Measurements from ENCODE around the gene SLC25A26.

Gene SLC25A26

DNA sequence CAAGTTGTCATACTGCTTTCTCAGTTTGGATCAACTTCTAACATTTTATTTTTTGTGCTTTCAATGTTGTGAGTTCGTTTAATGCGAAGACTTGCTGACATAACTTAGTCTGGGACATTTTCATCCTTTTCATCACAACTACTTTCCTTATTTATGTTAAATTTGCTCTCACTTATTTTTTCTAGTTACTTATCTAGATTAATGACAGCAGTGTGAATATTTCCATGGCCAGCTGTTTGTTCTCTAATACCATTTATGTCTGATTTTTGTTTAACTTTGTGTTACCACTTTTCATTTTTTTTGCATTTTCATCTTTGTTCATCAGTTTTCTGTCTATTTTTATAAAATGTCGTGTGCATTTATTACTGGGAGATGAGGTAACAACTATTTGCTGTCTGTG is 6.2 kb downstream of the SLC25A26 start:
- no peak for DNase-seq (ENCODE audit: low read depth in 2 of 2)

DNA sequence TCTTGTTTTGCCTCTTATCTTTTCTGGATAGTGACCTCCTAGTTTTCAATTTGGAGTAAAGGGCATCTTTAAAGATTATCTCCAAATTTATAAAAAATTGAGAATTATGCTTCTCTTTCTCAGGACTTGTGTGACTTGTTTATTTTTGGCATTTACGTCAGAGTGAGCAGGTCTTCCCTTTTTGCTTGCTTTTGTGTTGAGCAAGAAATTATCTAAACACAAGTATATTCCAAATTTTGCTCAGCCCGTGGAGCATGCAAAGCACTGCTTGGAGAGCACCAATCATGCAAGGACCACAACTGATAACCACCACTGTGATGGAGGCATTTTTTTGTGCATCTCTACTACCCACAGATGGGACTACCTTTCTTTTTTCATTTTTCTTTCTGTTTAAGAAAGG is 7.1 kb downstream of the SLC25A26 start:
- no peak for DNase-seq (ENCODE audit: low read depth in 2 of 2)

DNA sequence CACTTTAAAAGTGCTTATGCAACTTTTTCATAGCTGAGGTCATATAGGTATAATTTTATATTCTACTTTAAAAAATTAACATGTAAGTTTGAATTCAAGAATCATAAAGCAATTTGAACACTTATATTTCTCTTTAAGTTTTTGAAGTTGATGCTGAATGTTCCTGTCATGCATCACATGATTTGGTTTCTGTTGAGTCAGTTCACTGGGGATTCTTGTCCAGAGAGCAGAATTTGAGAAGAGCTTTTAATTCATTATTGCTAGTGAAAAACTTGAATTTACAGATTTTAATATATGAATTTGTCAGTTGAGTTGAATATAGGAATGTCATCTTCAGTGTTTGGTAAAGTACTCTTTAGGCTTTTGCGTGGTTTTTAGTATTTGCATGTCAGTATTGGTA is 7.9 kb downstream of the SLC25A26 start:
- DNase-seq (ENCODE audit: low read depth in 2 of 2): no peak

DNA sequence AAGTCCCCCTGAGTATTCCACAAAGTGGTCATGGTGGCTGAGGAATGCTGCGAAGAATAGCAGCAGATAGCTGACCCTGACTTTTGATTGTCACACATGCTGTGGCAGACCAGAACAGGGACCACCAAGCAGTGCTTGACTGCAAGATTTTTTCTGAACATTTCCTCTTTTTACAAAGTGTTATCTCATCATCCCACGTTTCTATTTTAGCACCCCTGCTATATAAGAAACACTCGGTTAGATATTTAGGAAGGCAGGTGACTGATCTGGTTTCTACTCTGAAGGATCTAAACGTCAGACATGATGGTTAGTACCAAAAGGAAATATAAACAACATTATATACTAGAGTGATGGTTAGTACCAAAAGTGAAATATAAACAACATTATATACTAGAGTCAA is 9.1 kb downstream of the SLC25A26 start:
- no peak for DNase-seq (ENCODE audit: low read depth in 2 of 2)

DNA sequence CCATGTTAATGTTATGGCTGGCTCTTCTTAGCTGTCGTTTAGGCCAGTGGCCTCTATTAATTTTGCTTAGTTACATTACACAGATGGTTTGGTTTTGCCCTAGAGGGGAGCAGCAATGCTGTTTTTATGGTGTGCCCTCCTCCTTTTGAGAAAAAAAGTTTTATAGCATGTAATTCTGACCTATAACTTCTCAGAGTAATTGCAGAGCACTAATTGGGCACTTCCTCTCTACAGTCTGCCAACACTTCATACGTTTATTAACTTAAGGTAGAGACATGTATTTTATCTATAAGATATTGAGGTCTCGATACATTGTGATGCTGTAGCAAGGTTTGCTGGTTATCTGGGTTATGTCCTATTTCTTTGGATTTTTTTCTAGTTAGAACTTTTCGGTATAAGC is 12.2 kb downstream of the SLC25A26 start:
- DNase-seq (ENCODE audit: low read depth in 2 of 2): no peak

DNA sequence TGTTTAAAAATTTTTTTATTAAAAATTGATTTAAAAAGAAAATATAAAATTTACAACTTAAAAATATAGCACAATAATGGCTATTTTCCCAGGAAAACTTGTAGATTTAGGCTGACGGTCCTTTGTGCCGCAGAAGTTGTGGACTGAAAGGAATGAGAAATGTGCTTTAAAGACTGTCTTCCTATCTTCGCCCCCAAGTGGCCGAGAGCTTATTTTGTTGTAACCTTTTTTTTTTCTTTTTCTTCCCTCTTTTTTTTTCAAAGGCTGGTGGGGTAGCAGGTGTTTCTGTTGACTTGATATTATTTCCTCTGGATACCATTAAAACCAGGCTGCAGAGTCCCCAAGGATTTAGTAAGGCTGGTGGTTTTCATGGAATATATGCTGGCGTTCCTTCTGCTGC is 15.5 kb downstream of the SLC25A26 start:
- DNase-seq (ENCODE audit: low read depth in 2 of 2): no peak

DNA sequence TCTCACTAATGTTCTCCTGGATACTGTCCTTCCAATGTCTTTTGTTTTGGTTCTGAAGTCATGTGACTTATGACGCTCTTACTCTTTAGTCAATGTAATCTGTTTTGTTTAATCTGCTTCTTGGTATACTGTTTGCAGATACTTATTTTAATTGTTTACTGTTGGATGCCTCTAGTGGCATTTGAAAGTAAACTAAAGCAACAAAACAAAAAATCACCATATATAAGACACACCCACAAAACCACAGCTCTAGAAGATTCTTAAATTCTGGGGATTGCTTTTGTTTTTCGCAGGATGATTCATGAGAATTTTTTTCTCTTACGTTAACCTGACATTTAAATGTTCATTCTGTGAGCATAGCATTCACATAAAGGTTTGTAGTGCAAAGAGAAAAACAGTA is 16.8 kb downstream of the SLC25A26 start:
- DNase-seq (ENCODE audit: low read depth in 2 of 2): no peak

DNA sequence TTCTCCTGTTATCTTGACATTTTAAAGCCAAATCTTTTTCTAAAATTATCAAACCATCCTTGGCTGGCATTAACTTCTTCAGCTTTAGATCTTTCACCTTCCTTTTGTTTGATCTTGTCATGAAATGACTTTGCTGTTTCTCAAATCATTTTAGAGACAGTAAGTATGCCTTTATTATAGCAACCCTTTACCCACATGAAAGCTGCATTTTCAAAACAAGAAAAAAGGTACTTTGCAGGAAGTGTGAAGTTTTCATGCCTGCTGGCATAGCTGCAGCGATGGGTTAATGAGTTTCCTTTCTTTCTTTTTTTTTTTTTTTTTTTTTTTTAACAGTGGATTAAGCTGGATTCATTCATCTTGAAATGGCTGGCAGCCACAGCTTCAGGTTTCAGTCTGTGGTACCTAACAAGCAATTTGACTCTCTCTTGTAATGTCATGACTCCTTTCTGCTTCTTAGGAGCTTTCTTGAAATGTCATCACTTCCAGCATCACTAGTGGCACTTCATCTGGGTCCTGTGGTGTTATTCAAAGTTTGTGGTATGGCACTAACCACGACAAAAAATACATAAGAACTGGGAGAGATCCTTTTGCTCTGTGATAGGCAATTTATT is 18.8 kb downstream of the SLC25A26 start:
- DNase-seq (ENCODE audit: low read depth in 2 of 2): no peak

DNA sequence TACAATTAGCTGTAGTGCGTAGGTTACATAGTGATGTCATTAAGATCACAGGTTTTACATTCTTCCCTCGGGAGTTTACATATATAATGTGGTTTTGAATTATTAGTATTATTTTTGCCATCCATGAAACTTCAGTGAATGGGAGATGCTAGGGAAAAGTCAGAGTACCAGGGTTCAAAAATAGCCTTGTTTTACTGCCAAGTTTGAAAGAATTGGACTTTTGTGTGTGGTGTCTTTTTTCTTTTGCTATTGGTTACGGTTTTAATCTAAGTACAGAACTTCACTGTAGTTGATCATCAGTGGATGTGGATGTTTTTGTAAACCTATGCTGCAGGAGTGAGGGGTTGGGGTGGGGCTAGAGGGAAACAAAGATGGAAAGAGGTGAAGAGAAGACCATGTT is 20.7 kb downstream of the SLC25A26 start:
- DNase-seq (ENCODE audit: low read depth in 2 of 2): no peak

DNA sequence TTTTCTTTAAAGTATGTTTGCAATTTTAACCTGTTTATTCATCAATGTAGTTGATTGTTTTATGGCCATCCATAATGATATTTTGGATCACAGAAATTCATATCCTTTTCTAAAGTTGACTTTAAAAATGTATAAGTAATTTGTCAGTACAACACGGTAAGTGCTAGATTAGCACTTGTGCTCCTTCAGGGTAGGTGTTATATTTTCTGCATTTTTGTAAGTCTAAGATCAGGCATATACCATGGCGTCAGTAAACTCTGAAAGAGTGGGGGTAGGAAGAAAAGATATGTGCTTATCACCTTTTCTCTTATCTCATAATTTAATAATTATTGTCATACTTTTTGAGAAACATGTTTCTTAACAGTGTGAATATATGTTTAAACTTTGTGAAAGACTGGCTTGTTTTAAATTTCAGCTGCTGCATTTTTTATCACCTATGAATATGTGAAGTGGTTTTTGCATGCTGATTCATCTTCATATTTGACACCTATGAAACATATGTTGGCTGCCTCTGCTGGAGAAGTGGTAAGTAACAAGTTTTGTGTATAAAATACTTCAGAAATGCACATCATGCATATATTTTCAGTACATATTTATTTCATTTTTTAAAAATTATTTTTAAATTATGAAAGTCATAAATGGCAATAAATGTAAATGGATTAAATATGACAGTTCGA is 22.1 kb downstream of the SLC25A26 start:
- no peak for DNase-seq (ENCODE audit: low read depth in 2 of 2)

DNA sequence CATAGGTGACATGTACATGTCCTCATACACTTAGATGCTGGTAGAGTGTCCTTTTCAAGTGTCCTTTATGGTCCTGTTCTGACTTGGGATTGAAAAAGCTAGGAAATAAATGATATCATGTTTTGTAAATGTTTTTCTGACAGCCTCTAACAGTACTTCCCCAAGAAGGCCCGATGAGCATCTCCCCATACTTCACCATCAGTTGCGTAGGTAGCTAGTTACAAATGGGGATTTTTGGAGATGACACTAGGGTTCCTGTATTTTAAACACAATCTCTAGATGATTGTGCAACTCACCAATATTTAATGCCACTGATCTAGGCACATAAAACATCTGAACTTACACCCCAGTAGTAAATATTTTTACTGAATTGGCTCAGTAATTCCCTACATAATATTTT is 27.8 kb downstream of the SLC25A26 start:
- no peak for DNase-seq (ENCODE audit: low read depth in 2 of 2)

DNA sequence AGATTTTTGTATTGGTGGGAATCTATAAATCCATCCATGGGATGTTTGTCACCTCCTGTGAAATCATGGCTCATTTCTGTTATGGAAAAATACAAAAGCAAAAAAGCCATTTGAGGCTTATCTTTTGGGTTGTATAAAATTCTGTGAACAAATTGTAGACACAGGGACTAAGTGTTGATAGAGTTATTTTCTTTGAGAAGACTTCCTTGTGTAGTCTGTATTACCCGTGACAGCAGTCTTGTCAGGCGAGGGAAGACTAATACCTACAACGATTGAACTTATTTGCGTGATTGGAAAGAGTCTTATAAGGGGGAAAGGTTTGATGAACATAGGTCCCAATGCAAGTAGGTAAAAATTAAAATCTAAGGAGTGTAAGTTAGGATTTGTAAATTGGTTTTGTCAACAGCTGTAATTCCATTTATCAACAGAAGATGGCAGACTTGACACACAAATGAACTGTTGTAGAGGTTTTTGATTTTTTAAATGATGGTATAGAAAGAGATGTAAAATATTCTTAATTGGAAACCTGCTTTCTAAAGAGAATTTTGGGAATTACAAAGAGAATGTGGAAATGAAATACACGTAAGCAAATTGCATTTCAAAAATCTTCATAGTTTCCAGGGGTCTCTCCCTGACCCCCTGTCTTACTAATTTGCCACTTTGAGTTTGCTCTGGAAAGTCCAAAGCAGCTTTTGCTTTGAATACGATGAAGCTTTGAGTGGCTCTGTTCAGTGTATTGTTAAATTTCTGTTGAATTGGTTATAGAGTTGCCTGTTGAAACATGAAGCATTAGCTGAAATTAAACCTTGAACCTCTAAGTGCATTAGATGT is 33.2 kb downstream of the SLC25A26 start:
- DNase-seq (ENCODE audit: low read depth in 2 of 2): no peak

DNA sequence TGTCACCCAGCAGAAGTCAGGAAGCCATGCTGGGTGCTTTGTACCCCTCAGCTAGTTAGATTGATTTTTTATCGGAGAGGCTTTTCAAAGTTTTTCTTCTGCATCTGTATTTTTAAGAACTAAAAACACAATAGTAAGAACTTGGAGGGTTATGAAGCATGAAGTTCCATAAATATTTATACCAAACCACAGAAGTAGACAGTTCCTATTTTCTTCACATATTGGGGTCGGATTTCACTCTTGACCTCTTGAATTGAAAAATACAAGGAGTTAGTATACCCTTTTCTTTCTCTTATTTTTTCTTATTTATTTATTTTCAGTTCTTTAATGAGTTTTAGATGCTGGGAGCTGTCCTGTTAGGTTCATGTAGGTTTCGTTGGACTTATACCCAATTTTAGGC is 35.1 kb downstream of the SLC25A26 start:
- no peak for DNase-seq (ENCODE audit: low read depth in 2 of 2)

DNA sequence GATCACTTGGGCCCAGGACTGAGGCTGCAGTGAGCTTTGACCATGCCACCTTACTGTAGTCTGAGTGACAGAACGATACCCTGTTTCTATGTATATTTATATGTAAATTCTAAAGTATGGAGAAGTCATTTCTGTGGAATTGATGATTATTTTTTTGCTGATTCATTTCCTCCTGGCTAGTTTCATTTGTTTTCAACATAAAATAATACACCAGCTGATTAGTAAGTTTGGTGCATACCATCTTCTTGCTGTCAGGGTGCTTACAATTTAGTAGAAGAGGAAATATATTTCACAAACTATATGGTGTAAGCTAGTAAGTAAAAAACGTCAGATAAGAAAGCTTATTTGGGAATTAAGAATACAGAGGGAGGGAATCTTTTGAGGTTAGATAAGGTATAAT is 36.0 kb downstream of the SLC25A26 start:
- DNase-seq (ENCODE audit: low read depth in 2 of 2): no peak

DNA sequence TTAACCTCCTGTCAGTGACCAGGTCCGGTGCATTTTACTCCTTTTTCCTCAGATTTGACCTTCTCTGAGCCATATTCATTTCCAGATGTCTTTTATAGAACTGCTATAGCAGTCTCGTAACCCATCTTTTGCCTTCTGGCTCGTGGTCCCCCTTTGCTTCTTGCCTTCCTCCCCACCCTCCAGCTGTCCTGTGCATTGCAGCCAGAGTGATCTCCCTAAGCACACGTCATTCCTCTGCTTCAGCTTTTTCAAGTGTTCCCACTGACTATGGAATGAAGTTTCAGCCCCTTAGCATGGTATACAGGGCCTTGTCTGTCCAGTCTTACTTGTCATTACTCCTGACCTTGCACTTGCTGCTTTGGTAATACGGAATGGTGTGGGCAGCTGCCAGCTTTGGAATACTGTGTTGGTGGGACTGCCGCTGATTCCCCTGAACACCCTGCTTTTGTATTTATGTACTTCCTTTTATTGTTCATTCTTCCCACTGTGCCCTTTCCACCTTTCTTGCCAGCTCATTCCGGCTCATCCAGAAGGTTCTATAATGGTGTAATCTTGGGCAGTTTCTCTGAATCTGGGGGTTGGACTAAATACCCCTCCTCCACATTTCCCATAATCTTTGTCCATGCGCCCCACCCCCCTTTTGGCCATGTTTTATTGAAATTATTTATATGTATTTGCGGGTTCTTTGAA is 38.9 kb downstream of the SLC25A26 start:
- DNase-seq (ENCODE audit: low read depth in 2 of 2): no peak

DNA sequence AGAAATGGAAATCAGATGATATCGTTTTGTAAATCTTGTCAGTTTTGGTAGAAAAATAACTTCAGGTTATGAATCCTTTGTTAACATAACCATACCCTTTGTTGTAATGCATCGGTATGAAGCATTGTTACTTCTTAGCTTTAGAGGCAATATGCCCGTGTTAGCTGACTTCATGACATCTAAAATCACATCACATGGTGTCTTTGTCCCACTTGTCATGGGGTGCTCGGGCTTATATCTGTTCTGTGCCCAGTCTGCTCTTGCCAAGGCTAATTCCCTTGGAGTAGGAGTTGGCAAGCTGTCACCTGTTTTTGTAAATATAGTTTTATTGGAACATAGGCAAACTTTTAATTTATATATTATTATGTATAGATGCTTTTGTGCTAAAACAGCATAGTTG is 39.6 kb downstream of the SLC25A26 start:
- no peak for DNase-seq (ENCODE audit: low read depth in 2 of 2)

DNA sequence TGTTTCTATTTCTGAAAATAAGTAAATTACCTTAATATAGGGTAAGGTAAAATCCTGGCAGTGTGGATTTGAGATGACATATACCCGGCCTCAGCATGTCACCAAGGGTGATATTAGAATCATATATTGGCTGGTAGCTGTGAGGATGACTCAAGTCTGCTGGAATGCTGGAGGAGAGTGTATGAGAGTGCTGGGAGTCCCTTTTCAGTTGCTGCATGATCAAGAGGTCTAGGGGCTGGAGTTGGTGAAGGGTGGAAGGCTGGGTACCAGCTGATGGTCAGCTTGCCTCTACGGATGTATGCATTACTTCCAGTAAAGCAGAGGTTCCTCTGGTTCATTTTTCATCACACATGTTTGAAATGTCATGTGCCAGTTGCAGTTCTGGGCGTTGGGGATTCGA is 40.6 kb downstream of the SLC25A26 start:
- DNase-seq (ENCODE audit: low read depth in 2 of 2): no peak

DNA sequence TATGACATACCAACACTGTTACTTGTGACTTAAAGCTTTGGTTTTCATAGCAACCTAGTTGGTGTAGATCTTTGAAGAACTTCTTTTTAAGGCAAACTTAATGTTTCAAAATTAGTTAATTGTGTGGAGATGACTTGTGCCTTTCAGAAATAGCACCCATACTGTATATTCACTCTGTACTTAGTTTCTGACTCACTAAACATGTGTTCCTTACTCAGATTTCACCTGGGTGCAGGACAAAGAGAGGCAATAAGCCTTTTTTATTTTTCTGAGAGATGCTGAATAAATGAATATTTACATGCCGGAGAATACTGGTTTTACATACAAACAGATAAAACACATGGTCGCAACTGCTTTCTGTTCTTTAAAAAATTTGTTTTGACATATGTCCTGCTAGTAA is 44.8 kb downstream of the SLC25A26 start:
- no peak for DNase-seq (ENCODE audit: low read depth in 2 of 2)

DNA sequence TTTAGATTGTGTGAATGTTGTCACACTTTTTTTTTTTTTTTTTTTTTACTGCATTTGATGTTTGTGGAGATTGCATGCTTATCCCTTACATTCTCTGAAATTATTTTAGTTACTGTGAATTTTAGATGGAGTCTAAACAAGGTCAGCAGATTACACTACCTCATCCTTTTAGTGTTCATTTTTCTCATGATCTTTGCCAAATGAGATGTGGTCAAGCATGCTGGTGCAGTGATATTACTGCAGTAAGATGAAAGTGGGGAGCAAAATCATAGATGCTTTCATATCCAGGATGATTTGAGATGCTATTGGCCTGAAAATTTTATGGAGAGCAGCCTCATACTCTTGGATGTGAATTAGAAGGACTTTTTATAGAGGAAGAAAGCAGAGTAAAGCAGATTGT is 45.8 kb downstream of the SLC25A26 start:
- no peak for DNase-seq (ENCODE audit: low read depth in 2 of 2)

DNA sequence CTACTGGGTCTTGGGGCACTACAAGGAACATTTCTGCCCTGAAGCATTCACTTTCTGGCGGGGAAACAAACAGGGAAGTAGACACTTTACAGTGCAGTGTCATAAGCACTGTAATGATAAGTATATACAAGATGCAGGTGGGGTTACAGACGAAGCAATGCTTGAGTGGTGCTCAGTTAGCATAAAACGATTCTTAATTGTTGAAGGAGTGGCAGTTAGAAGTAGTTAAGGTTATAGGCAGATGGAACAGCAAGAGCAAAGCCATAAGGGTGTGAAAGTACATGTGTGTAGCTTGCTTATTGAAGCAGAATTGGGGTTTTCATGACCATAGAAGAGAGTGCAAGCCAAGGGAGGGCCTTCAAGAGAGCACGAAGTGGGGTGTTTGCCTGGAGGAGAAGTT is 46.2 kb downstream of the SLC25A26 start:
- DNase-seq (ENCODE audit: low read depth in 2 of 2): no peak

DNA sequence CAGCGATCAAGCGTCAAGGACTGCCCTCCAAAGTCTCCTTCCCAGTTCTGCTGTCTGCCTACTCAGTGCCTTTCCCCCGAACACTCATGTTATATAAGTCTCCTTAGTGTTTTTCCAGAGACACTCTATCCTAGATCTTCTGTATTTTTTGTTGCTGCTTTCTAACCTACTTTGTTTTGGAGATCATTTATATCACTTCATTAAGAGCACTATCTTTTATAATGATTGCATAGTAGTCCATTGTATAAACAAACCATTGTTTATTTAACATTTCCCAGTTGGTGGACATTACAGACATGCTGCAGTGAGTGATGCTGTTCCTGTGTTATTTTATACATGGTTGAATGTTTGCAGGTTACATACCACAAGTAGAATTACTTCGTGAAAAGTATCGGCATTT is 47.1 kb downstream of the SLC25A26 start:
- DNase-seq (ENCODE audit: low read depth in 2 of 2): no peak

DNA sequence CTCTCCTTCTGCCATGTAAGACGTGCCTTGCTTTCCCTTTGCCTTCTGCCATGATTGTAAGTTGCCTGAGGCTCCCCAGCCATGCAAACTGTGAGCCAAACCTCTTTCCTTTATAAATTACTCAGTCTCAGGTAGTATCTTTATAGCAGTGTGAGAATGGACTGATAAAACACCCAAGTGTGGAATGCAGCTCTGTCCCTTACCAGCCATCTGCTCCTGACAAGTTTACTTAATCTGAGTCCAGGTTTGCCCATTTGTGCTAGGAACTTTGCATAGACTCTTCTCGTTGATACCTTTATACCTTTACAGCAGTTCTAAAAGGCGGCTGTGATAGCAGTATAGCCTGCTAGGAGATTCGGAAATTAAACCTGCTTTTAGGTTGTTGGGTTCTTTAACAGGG is 48.1 kb downstream of the SLC25A26 start:
- DNase-seq (ENCODE audit: low read depth in 2 of 2): no peak

DNA sequence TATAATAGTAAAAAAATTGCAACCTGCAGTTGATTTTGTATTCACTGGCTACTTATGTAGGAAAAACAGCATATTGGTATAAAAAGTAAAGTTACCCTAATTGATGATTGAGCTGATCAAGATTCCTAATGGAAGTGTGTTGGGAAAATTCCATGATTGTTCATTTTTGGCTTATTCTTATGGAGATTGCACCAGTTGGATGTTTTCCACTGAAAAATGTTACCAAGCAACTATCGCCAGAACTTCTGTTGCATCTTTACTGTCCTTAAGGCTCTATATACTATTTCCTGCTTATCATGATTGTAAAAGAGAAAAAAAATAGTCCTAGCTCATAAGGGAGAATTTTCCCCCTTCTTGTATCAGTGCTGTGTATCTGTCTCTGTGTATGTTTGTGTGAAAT is 48.6 kb downstream of the SLC25A26 start:
- no peak for DNase-seq (ENCODE audit: low read depth in 2 of 2)

All from stimulated activated CD8-positive, alpha-beta memory T cell treated with anti-CD3 and anti-CD28 coated beads, Interleukin-7, amount 100 ng/mL, for 4 hours (primary cell).